ENCODE data around the gene USP17L25.
"Not testable (repeated sequence)": the region's sequence is repeated elsewhere in the genome, so short reads cannot be mapped to it uniquely, and the experiment has no call there.

Gene USP17L25, protein sequence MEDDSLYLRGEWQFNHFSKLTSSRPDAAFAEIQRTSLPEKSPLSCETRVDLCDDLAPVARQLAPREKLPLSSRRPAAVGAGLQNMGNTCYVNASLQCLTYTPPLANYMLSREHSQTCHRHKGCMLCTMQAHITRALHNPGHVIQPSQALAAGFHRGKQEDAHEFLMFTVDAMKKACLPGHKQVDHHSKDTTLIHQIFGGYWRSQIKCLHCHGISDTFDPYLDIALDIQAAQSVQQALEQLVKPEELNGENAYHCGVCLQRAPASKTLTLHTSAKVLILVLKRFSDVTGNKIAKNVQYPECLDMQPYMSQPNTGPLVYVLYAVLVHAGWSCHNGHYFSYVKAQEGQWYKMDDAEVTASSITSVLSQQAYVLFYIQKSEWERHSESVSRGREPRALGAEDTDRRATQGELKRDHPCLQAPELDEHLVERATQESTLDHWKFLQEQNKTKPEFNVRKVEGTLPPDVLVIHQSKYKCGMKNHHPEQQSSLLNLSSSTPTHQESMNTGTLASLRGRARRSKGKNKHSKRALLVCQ

DNA sequence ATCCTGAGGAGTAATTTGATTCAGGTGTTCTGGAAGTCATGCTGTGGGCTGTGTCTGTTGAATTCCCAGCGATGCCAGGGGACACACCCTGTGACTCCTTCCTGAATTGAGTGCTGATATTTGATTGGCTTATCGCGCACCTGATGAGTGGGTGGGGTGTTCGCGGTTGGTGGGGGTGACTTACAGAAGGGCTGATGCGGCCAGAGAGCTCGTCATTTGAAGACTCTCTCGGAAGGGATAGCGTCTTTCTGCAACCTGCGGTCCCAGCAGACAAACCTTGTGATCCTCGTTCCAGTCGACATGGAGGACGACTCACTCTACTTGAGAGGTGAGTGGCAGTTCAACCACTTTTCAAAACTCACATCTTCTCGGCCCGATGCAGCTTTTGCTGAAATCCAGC lies at the start of gene USP17L25:
USP17L25 (plus strand) TSS at position 301 of the 400 bp plus-strand sequence; CDS start at position 301, 0 bp downstream.
- not testable (repeated sequence) for DNase-seq (ENCODE audit: low spot score)

- DNase-seq (ENCODE audit: low spot score) = not testable (repeated sequence)
Observed at GRCh38 chr4:9324191-9324590, 5.5 kb upstream of the USP17L25 start.

GRCh38 chr4:9324865-9325264 lies 4.8 kb upstream of the USP17L25 start, which contains the start of gene USP17L24:
Gene USP17L24 (plus strand): TSS chr4:9325165. CDS start chr4:9325165, 0 bp downstream.
- DNase-seq (ENCODE audit: low spot score) = not testable (repeated sequence)

DNA sequence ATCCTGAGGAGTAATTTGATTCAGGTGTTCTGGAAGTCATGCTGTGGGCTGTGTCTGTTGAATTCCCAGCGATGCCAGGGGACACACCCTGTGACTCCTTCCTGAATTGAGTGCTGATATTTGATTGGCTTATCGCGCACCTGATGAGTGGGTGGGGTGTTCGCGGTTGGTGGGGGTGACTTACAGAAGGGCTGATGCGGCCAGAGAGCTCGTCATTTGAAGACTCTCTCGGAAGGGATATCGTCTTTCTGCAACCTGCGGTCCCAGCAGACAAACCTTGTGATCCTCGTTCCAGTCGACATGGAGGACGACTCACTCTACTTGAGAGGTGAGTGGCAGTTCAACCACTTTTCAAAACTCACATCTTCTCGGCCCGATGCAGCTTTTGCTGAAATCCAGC lies 4.6 kb downstream of the USP17L25 start, which contains the start of gene USP17L26:
USP17L26 (plus strand) TSS at position 301 of the 400 bp plus-strand sequence; CDS start at position 301, 0 bp downstream.
- not testable (repeated sequence) for DNase-seq (ENCODE audit: low spot score)

- not testable (repeated sequence) for DNase-seq (ENCODE audit: low spot score)
Observed at GRCh38 chr4:9339103-9339502, 9.4 kb downstream of the USP17L25 start, which contains the start of gene USP17L5. Gene USP17L5 (plus strand): TSS chr4:9339403. CDS start chr4:9339403, 0 bp downstream.

- not testable (repeated sequence) for DNase-seq (ENCODE audit: low spot score)
Observed at GRCh38 chr4:9343848-9344247, 14.1 kb downstream of the USP17L25 start, which contains the start of gene USP17L27. Gene USP17L27 (plus strand): TSS chr4:9344148. CDS start chr4:9344148, 0 bp downstream.

- not testable (repeated sequence) for DNase-seq (ENCODE audit: low spot score)
Observed at GRCh38 chr4:9348593-9348992, 18.9 kb downstream of the USP17L25 start, which contains the start of gene USP17L28. Gene USP17L28 (plus strand): TSS chr4:9348893. CDS start chr4:9348893, 0 bp downstream.

- DNase-seq (ENCODE audit: low spot score) = not testable (repeated sequence)
Observed at GRCh38 chr4:9350866-9351265, 21.2 kb downstream of the USP17L25 start.

DNA sequence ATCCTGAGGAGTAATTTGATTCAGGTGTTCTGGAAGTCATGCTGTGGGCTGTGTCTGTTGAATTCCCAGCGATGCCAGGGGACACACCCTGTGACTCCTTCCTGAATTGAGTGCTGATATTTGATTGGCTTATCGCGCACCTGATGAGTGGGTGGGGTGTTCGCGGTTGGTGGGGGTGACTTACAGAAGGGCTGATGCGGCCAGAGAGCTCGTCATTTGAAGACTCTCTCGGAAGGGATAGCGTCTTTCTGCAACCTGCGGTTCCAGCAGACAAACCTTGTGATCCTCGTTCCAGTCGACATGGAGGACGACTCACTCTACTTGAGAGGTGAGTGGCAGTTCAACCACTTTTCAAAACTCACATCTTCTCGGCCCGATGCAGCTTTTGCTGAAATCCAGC lies 23.6 kb downstream of the USP17L25 start, which contains the start of gene USP17L29:
USP17L29 (plus strand) TSS at position 301 of the 400 bp plus-strand sequence; CDS start at position 301, 0 bp downstream.
- DNase-seq (ENCODE audit: low spot score) = not testable (repeated sequence)

- DNase-seq (ENCODE audit: low spot score) = not testable (repeated sequence)
Observed at GRCh38 chr4:9362829-9363228, 33.1 kb downstream of the USP17L25 start, which contains the start of gene USP17L30. Gene USP17L30 (plus strand): TSS chr4:9363129. CDS start chr4:9363129, 0 bp downstream.

DNA sequence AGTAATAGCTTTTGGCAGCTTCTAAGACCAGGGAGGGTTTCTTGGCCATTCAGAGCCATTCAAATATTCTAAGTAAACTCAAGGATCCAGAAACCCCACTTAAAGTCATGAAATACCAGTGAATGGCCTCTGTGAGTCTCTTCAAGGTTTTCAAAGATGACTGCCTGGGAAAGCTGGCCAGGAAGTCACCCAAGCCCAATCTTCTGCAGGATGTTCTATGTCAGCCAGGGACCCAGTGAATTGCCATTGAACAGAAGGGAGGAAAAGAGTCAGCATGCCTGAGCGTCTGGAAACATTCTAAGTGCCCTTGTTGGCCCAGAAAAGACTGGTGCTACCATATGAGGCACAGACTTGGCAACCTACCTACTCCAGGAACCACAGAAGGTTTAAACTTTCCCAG lies 50.2 kb downstream of the USP17L25 start:
- not testable (repeated sequence) for DNase-seq (ENCODE audit: low spot score)
